Measurements from ENCODE around the gene CADM1.

- TF ChIP-seq POLR2A (IDR thresholded peaks at IDR 0.05): no peak
- no peak for TF ChIP-seq CTCF (IDR thresholded peaks at IDR 0.05 in 8 of 11, conservative IDR thresholded peaks at IDR 0.05 in 3 of 11)
- no peak for TF ChIP-seq POLR2AphosphoS5 (IDR thresholded peaks at IDR 0.05)
Observed at GRCh38 chr11:115207916-115208315, 296.3 kb downstream of the CADM1 start.
